HPDE6-E6E7 (cell line): Measurements from ENCODE around the gene HSPA4L.

Experiments used
- DNase-seq: peaks from one replicate; pipeline ENCODE4 v3.0.0; 2011; ENCODE audit warnings: missing footprints; ENCODE audit errors: extremely low spot score

HSPA4L gene

DNA sequence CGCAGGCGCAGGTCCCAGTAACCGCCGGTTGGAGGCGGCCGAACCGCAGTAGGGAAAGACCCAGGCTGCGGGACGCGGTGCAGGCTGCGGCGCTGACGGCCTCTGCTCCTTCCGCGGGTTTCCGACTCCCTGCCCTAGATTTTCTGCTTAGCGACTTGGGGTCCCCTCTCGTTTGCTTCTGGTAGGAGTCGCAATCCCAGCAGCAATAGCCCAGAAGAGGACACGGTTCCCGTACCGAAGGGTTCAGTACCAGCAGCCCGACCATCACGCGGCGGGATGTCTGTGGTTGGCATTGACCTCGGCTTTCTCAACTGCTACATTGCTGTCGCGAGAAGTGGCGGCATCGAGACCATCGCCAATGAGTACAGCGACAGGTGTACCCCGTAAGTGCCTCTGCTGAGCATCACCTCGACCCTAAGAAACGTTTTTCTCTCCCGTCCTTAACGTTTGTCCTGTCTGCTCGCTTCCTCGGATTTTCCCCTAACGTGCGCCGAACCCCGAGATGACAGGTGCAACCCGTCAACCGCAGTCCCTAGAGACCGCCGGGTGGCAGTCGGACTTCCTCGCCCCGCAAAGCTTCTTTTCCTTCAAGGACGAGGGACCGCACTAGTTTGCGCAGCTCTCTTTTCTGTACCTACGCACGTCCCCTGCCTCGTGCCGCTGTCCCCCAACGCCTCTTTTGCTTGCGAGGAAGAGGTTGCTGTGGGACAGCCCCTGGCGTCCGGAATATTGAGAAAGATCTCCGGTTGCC lies at the start of gene HSPA4L:
HSPA4L (plus strand) TSS at position 48 of the 751 bp plus-strand sequence; CDS start at position 277, 229 bp downstream.
- DNase-seq = peak; percentile 47

DNA sequence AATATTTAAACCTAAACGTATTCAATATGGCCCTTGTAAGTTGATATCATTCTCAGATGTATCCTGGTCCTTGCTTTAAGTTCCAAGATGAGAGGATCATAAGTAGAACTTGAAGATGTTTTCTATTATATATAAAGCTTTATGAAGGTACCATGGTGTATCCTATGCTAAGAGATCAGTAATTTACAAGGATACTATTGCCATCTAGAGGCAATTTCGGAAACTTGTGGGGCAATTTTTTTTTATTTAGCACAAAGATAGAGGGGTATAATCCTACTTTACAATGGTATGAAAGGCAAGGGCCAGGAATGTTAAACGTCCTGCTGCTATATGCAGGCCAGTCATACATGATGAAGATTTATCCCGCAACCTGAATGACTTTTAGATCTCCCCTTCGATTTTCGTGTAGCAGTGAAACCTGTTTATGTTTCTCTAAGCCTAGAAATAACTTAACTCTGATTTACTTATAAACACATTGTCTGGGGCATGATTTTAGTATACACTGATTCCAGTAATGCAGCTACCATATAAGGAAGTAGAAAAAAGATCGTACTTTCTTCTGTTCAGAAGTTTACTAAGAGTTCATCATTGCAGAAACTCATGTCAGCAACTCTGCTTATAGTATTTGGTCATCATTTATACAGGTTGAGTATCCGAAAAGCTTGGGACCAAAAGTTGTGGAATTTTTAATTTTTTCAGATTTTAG lies 49.3 kb upstream of the HSPA4L start:
- peak; percentile 14 for DNase-seq

DNA sequence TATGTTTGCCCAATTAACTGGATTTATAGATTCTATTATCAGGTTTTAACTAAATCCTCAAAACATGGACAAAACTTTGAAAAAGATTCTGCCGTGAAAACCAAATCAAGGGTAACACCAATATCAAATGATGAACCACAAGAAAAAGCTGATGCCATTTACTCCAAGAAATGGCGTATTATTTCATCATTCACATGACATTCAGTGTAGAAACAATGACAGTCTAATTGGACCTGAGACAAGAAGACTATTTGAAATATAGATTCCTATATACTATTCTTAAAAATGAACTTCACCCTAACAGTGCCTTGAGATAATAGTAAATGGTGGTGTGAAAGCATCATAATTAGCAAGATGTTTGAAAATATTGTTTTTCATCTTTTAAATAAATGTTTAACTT lies 47.1 kb upstream of the HSPA4L start:
- DNase-seq = no peak

DNA sequence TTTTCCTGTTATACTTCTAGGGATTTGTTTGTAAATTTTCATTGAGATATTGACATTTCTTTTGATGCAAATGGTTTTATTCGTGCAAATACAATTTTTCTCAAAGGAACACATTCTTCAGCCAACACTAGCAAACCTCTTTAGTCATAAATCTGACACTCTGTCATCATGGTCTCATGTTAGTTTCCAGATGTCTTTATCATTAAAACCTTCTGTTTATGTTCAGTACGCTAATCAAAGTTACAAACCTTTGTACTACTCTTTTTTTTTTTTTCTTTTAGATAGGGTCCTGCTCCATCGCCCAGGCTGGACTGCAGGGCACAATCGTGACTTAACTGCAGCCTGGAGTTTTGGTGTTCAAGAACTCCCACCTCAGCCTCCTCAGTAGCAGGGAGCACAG lies 44.8 kb upstream of the HSPA4L start:
- DNase-seq = no peak

DNA sequence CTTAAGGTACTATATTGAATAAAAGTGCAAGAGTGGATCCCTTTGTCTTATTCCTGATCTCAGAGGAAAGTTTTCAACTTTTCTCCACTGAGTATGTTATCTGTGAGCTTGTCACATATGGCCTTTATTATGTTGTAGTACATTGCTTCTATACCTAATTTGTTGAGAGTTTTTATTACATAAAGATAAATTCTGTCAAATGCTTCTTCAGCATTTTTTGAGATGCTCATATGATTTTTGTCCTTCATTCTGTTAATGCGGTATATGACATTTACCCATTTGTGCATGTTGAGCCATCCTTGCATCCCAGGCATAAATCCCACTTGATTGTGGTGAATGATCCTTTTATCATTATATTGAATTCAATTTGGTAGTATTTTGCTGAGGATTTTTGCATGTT lies 40.9 kb upstream of the HSPA4L start:
- DNase-seq = no peak

DNA sequence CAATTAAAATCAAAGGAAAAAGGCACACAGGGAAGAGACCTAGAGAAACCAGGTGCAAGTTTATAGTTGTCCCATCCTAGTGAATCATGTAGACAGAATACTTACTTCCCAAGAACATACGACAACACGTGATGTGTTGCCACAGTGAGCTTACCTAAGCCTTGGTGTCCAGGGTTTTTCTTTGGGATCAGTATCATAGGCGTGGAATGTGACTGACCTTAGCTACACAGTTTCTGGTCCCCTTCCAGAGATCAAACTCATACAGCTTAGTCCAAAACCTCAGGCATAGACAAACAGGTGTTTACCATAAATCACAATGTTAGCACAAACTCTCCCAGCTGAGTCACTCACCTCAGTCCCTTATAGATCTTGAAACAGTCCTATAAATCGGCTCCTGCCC lies 34.2 kb upstream of the HSPA4L start:
- no peak for DNase-seq

DNA sequence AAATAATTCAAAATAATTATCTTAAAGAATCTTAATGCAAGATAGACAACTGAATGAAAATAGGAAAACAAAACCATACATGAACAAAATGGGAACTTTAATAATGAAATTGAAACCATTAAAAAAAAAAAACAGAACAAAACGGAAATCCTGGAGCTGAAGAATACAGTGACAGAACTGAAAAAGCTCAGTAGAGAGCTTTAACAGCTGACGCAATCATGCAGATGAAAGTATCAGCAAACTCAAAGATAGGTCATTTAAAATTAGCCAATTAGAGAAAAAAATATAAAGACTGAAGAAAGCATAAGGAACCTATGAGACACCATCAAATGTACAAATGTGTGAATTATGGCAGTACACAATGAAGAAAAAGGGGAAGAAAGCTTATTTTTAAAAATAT lies 33.2 kb upstream of the HSPA4L start:
- DNase-seq = no peak

DNA sequence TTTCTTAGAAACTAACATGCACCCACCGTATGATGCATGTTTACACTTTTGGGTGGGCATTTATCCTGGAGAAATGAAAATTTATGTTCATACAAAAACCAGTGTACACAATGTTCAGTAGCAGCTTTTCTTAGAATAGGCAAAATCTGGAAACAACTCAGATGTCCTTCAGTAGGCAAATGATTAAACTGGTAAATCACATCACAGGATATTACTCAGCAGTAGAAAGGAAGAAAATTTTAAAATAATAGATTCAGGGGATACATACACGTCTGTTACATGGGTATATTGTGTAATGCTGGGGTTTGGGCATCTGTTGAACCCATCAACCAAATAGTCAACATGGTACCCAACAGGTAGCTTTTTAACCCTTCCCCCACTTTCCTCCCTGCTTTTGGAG lies 25.2 kb upstream of the HSPA4L start:
- DNase-seq = no peak

DNA sequence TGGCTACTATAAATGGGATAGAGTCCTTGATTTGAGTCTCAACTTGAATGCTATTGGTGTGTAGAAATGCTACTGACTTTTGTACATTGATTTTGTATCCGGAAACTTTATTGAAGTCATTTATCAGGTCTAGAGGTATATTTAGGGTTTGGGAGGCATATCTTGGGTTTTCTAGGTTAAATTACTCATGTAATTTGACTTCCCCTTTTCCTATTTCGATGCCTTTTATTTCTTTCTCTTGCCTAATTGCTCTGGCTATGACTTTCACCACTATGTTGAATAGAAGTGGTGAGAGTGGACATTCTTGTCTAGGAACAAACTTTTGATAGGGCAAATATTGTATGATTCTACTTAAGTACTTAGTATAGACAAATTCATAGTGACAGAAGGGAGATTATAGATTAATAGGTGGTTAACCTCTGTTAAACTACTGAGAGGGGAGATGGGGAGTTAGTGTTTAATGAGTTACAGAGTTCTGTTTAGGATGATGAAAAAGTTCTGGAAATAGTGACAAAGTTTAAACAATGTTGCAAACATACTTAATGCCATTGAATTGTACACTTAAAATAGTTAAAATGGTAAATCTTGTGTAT lies 22.8 kb upstream of the HSPA4L start:
- no peak for DNase-seq

DNA sequence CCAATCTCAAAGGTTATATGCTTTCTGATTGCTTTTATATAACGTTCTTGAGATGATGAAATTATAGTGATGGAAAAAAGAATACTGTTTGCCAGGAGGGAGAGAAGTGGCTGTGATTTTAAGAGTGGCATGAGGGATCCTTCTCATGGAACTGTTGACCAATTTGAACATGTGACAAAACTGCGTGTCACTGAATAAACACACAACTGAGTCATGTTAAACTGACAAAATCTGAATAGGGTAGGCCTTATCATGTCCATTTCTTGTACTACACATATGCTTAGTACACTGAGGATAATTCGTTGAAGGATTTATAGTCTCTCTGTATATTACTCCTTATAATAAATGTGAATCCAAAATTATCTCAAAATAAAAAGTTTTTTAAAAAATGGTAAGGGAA lies 22.2 kb upstream of the HSPA4L start:
- no peak for DNase-seq

DNA sequence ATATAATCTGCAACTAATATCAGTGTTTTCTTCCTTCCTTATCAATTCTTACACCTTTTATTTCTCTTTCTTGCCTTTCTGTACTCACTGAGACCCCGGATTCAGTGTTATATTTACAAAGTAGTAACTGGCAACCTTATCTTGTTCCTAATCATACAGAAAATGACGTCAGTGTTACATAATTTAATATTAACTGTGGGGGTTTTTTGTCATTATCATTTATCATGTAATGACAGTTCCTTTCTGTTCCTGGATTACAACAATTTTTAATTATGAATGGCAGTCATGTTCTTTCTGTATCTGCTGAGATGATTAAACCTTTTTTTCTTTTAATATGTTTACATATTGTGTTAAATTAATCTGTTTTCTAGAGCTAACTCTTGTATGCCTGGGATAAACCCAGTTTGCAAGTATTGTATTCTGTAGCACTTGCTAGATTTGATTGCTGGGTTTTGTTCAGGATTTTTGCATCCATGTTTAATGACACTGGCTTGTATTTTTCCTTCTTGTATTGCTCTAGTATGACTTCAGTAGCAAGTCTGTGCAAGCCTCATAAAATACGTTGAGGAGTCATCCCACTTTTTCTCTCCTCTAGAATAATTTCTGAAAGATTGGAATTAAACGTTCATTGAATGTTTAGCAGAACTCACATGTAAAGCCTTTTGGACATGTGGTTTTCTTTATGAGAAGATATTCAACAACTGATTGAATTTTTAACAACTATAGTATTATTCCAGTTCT lies 10.4 kb upstream of the HSPA4L start:
- DNase-seq = no peak

DNA sequence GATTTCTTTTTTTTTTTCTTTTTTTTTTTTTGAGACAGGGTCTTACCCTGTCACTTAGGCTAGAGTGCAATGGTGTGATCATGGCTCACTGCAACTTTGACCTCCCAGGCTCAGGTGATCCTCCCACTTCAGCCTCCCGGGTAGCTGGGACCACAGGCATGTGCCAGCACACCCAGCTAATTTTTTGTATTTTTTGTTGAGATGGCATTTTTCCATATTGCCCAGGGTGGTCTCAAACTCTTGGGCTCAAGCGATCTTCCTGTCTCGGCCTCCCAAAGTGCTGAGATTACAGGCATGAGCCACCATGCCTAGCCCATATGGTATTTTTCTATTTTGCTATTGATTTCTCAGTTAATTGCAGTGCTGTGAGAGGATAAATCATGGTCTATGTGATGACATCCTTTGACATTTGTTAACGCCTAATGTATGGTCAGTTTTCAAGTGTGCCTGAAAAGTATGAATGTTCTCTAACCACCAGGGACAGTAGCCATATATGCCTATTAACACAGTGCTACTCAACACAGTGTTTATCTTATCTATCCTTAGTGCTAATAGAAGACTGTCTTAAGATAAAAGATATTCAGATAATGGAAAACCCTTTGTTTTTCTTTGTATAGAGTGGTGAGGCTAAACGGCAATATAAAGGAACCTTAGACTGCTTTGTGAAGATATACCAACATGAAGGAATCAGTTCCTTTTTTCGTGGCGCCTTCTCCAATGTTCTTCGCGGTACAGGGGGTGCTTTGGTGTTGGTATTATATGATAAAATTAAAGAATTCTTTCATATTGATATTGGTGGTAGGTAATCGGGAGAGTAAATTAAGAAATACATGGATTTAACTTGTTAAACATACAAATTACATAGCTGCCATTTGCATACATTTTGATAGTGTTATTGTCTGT lies 9.1 kb upstream of the HSPA4L start:
- no peak for DNase-seq

DNA sequence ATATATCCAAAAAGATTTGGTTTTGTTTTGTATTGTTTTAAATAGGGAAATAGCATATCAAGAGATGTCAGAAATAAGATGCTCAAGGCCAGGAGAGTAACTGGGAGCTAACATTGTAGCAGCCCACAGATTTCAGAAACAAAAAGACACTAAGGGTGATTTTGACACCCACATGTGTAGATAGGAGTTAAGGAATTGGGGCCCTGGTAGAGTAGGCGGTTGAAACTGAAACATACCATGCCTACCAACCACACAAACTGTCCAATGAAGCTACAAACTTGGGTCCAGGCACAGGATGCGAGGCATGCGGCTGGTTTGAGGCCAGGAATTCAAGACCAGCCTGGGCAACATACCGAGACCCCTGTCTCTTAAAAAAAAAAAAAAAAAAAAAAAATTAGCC lies 6.3 kb upstream of the HSPA4L start:
- no peak for DNase-seq

DNA sequence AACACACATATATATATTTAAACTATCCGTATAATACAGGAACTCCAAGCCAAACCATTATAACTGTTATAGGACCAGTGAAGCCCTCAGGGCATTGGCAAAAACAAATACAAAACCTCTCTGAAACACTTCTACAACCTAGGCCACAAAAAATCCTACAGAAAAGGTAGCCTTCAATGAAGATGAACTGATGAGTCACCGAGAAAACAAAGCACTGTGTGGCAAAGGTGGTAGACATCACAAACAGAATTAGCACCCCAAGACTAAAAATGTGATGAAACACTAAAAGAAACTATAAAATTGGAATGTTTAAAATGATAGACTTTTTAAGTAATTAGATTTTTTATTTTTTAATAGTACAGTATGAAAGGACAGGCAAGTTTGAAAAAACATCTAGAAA lies 5.5 kb upstream of the HSPA4L start:
- no peak for DNase-seq

DNA sequence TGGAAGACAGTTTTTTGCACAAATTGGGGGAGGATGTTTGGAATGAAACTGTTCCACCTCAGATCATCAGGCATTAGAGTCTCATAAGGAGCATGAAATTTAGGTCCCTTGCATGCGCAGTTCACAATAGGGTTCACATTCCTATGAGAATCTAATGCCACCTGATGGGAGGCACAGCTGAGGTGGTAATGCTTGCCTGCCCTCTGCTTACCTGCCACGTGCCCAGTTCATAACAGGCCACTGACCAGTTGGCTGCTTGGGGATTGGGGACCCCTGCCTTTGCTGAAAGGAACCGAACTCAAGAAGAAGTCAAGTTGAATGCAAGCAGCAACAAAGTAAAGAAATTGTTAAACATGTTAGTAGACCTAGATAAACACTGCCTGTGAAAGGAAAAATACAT lies 4.6 kb upstream of the HSPA4L start:
- no peak for DNase-seq

DNA sequence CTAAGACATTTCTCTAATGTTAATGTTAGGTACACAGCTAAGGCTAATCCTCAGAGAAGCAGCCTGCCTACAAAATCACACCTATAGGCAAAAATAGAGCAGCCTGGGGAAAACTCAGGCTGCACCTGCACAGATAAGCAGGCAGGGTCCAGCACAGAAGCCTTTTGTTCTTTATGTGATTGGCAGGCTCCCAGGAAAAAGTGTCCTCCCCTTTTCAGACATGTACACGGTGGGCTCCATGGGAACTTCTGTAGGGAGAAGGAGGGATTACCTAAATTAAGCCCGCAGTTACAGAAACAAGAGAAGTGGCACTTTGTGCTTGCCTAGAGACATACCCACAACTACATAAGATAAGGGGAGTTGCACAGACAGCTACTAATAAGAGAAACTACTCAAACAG lies 4.0 kb upstream of the HSPA4L start:
- DNase-seq = no peak

DNA sequence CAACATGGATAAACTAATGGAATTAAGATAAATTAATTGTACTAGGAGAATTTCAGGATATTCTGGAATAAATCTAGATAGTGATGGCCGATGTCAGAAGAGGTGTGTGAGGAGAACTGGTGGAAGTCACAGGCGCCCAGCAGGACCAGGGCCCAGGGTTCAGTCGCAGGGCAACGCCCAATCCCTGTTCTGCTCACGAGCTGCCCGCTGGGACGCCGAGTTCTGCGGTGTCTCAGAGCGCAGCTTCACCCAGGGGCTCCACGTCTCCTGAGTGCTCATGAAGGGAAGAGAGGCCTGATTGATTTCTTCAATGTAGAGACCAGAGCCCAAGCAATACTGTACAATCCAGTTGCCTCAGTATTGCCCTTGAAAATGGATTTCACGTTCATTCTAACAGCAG lies 1.5 kb upstream of the HSPA4L start:
- no peak for DNase-seq

DNA sequence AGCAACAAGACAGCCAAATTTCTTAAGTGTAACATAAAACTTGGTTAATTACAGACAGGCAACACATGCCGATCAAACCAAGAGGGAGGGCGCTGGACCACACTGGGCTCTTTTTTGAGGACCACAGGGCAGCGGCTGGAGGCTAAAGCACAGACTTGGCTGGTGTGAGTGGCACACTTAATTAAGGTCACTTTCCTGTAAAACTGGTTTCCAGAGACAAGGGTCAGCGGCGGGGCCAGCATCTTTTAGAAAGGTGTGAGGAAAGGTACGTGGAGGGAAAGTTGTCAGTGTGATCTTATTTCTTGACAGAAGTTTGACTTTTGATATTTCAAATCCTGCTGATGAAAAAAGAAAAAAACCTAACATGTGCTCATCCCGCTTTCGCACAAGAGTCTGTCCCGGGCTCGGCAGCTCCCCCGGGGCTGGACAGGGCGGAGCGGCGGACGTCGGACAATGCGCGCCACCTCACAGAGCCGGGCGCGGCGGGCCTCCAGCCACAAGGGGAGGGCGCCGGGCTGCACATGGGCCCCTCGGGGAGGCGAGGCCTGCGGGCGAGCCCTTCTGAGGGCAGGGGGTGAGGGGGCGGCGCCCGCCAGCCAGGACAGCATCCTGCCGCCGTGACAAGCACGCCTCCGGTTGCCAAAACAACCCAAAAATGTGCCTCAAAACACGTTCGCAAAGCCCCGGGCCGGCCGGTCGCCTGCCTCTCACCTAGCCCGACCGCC lies 660 bp upstream of the HSPA4L start:
- peak; percentile 41 for DNase-seq

DNA sequence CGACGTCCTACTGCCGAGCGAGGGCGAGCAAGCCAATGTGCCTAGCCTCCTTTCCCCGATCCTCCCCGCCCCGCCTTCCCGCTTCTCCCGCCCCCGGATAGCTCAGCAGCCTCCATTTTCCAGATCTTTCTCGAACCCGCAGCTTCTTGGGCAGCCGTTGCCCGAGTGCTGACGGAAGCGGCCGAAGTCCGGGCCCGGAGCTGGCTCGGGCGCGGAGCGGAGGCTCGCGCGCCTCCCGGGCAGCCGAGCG lies 172 bp upstream of the HSPA4L start:
- DNase-seq = peak; percentile 80

DNA sequence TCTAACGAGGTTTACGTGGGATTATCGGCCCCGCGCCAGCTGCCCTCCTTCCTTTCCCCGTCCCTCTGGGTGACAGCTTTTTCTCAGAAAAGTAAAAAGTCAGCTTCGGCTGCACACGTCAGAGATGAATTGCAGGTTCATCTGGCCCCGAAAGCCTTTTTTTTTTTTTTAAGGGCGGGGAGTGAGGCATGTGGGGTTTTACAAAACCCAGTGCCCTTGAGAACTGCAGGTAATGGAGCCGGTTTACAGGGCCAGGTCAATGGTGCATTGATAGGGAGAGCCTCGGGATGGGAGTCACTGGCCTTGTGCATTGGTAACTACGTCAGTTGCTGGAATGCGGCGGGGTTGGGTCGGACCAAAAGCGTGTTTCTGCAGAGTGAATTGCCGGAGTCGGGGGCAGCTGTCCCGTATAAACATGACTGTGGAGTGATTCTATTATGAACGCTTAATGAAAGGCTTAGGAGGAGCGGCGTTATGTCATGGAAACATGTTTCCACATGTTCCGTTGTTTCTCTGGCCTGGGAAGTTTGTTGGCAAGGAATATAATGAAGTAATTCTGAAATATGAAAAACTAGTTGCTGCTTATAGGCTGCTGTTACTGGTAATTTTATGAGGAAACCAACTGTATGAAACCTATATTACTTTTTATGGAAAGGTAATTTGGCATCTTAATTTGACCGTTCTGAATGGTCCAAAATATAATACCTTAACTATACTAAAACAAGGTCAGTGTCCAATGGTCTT lies 1.1 kb downstream of the HSPA4L start:
- DNase-seq = peak; percentile 86
